ENCODE results near the gene B4GALT5.

- TF ChIP-seq CTCF (IDR thresholded peaks at IDR 0.05) = no peak
- TF ChIP-seq POLR2A (IDR thresholded peaks at IDR 0.05) = no peak
Measured at GRCh38 chr20:49595811-49596561, 117.7 kb downstream of the B4GALT5 start.
